GM19452 (cell line): ENCODE results near the gene ARID2.

ENCODE experiments used
- ATAC-seq: cut with Tn5 transposase; IDR thresholded peaks from one replicate; pipeline ENCODE4 v1.9.1; 2021; ENCODE audit not compliant: unreplicated experiment

The ARID2 gene

DNA sequence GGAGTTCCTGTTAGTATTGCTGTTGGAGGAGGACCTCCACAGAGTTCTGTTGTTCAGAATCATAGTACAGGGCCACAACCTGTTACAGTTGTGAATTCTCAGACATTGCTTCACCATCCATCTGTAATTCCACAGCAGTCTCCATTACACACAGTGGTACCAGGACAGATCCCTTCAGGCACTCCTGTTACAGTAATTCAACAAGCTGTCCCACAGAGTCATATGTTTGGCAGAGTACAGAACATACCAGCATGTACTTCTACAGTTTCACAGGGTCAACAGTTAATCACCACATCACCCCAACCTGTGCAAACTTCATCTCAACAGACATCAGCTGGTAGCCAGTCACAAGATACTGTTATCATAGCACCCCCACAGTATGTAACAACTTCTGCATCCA lies 120.8 kb downstream of the ARID2 start:
- ATAC-seq, result no peak

DNA sequence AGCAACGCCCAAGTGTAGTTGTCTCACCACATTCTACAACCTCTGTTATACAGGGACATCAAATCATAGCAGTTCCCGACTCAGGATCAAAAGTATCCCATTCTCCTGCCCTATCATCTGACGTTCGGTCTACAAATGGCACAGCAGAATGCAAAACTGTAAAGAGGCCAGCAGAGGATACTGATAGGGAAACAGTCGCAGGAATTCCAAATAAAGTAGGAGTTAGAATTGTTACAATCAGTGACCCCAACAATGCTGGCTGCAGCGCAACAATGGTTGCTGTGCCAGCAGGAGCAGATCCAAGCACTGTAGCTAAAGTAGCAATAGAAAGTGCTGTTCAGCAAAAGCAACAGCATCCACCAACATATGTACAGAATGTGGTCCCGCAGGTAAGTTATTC lies 123.0 kb downstream of the ARID2 start:
- no peak for ATAC-seq

DNA sequence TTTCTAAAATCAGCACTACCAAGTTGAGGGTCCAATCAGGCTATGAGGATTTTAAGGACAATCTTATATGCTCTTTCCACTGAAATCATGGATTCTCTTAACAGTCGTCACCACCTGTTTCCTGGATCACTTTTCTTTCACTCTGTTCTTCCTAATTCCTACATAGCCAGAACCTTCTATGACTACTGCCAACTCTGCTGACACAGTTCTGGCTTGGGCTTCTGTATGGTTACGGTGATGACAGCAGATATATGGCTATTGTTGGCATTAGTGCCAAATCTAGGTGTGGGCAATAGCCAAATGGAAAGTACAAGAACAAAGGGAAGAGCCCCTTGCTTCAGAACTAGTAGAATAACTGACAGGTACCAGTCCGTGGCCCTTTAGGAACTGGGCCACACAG lies 124.0 kb downstream of the ARID2 start:
- ATAC-seq, result no peak

DNA sequence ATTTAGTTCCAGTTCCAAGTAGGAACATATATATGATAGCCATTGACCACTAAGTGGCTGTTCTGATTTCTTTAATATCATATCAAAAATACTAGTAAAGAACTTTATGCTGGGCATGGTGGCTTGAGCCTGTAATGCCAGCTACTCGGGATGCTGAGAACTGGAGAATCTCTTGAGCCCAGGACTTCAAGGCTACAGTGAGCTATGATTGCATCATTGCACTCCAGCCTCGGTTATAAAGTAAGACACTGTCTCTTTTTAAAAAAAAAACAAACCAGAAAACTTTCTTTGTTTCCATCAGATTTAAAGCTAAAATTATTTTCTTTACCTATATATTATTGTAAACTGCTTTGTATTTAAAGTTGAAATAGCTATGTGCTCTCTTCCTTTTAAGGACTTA lies 133.8 kb downstream of the ARID2 start:
- ATAC-seq, result no peak

DNA sequence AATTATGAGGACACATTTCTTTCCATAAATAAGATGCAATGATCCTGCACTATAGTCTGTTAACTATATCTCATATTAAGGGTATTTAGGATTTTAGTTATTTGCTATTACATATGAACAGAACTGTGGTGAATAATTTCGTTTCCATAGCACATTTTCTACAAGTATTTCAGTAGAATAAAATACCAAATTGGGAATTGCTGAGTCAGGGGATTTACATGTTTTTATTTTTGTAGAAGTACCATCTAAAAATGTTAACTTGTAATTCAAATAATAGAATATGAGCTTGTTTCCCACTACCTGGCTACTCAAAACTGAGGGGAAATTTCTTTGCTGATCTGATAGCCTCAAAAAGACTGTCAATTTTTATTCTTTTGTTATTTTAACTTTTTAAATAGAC lies 136.8 kb downstream of the ARID2 start:
- ATAC-seq, result no peak

DNA sequence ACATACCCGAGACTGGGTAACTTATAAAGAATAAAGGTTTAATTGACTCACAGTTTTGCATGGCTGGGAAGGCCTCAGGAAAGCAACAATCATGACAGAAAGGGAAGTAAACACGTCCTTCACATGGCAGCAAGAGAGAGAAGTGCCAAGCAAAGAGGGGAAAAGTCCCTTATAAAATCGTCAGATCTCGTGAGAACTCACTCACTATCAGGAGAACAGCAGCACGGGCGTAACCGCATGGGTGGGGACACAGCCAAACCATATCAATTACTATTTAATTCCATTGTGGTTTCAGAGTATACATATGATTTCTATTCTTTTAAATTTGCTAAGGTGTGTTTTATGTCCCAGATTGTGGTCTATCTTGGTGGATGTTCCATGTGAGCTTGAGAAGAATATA lies 142.9 kb downstream of the ARID2 start:
- no peak for ATAC-seq

DNA sequence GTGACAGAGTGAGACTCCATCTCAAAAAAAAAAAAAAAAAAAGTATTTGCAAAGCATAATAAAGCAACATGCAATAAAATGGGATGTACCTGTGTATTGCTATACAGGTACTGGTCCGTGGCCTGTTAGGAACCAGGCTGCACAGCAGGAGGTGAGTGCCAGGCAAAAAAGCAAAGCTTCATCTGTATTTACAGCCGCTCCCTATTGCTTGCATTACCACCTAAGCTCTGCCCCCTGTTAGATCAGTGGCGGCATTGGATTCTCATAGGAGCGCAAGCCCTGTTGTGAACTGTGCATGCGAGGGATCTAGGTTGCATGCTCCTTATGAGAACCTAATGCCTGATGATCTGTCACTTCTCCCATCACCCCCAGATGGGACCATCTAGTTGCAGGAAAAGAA lies 147.6 kb downstream of the ARID2 start:
- no peak for ATAC-seq

DNA sequence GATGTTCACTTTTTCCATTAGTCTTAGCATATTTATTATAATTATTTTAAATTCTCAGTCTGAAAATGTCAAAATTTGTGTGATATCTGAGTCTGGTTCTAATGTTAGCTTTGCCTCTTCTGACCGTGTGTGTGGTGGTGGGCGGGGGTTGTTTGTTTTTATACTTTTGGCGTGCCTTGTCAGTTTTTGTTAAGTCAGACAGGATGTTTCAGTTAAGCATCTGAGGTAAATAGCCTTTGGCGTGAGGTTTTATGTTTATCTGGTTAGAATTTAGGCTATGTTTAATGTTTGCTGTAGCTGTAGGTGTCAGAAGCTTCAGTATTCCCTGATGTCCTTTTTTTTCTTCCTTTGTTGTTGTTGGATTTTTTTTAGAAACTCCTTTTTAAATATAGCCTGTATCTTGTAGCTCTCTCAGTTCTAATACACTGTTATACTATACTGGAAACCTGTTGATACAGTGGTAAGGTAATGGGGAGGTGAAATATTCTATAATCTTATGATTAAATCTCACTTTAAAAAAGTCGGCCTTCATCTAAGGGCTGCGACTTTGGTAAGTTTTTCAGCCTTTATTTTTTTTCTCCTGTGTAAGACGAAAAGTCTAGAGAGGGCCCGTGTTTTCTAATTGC lies 149.2 kb downstream of the ARID2 start:
- ATAC-seq, result no peak

DNA sequence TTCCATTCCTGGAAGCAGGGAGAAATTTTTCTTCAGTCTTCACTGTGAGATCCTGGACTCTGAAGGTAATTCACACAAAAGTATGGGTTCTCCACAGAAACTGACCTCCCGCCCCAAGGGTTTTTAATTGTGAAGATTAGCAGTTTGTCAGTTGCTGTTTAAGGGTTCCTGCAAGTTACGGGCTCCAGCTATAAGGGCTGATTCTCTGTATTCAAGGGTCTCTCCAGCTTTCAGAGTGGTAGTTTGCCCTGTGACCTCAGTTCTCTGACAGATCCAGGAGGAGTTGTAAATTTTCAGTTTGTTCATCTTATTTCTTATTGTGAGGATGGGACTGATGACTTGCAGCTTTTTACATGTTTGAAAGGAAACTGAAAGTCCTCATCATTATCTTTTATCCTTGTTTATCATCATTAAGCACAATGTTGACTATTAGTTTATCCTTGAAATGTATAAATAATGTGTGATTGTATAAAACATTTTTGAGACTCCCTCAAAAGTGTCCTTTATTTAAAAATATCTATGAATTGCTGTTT lies 149.9 kb downstream of the ARID2 start:
- no peak for ATAC-seq

DNA sequence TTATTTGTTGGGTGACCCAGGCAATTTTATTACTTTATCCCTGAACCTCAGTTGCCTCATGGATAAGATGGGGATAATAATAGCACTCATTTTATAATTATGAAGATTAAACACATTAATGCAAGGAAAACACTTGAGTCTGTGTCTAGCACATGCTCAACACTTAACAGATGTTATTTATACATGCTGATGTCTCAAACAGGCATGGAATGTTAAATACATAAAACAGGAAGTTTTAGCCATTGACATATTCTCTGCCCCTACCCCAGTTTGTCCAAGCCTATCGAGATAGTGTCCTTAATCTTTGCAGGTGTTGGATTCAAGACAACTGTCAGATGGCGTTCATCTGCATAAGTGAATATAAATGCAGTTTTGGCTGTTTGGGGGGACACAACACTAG lies 151.0 kb downstream of the ARID2 start:
- no peak for ATAC-seq

DNA sequence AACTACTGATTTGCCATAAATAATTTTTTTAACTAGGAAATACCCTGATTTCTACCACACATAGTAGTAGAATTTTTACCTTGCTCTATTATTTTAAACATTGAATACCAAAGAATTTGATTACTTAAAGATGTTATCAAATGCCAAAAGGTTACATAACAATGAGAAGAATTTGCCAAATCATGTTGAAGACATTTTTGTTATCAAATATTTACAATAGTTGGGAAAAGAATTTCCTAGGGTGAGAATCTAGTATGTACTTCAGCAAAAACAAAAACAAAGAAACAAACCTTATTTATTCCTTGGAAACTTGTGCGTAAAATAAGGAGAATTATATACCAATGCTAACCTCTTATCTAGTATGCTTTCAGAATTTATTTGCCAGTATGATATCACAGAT lies 153.7 kb downstream of the ARID2 start:
- ATAC-seq, result no peak

DNA sequence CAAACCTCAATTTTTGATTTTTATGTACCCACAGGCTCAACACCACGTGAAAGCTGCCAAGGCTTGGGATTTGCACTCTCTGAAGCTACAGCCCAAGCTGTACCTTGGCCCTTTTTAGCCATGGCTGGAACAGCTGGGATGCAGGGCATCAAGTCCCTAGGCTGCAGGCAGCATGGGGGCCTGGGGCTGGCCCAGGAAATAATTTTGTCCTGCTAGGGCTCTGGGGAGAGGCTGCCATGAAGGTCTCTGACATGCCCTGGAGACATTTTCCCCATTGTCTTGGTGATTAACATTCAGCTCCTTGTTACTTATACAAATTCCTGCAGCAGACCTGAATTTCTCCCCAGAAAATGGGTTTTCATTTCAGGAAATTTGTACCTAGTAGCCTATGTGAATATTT lies 157.2 kb downstream of the ARID2 start:
- no peak for ATAC-seq

DNA sequence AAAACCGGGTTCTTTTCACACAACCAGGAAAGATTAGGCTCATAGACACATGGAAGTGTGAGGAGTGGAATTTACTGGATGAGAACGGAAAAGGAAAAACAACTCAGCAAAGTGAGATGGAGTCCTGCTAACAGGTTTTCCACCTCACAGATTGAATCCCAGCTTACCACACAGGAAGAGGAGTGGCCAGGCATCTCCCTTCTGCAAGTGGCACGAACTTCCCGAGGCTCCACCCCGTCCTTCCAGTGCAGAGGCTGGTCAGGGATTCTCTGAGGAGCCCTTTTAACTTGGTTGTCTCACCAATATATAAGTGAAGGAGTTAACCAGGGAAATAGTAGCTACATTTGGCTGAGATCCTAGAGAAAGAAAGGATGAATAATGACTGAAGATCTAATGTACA lies 158.0 kb downstream of the ARID2 start:
- no peak for ATAC-seq

DNA sequence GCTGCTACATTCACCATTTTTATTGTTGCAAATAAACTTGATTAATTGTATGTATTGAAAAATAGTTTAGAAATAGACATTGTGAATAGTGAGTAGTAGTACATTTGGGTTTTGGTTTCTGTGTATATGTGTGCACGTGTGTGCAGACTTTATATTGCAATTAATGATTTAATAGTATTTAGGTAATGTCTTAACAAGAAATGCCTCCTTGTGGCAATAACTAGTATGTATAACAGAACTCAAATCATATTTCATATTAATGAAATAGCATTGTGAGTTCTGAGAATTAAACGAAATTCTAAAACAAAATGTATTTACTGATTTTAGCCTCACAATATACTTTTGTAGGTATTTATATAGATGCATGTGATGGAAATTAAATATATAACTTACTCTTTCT lies 160.8 kb downstream of the ARID2 start:
- ATAC-seq, result no peak

DNA sequence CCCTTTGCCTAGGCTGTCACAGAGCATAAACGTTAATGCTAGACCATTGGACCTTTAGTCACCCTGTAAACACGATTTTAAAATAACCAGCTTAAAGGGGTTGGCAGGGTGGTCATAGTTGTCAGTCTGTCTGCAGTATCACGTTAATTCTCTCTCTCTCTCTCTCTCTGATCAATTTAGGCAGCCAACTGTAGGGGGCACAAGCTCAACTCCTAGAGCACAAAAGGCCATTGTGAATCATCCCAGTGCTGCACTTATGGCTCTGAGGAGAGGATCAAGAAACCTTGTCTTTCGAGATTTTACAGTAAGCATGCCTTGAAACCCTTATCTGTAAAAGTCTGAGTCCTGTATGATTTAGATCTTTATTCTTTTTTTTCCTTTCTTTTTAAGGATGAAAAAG lies 163.7 kb downstream of the ARID2 start:
- no peak for ATAC-seq

DNA sequence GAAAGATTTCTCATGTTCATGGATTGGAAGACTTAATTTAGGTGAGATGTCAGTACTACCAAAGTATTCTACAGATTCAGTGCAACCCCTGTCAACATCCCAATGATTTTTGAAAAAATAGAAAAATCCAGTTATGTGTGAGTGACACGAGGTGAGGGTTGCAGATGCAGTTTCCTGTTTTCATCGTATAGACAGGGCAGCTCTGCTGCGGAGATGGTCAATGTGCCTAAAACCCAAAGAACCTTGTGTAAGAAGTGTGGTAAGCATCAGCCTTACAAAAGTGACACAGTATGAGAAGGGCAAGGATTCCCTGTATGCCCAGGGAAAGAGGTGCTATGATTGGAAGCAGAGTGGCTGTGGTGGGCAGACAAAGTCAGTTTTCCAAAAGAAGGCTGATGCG lies 166.5 kb downstream of the ARID2 start:
- ATAC-seq, result no peak

DNA sequence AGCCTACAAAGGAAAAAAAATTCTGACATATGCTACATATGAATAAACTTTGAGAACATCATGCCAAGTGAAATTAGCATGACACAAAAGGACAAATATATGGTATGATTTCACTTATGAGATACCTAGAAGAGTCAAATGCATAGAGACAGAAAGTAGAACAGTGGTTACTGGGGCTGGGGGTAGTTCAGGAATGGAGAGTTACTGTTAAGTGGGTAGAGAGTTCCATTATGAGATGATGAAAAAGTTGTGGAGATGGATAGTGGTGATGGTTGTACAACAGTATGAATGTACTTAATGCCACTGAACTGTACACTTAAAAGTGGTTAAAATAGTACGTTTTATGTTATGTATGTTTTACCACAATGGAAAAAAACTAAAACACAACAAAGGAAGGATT lies 168.6 kb downstream of the ARID2 start:
- no peak for ATAC-seq

DNA sequence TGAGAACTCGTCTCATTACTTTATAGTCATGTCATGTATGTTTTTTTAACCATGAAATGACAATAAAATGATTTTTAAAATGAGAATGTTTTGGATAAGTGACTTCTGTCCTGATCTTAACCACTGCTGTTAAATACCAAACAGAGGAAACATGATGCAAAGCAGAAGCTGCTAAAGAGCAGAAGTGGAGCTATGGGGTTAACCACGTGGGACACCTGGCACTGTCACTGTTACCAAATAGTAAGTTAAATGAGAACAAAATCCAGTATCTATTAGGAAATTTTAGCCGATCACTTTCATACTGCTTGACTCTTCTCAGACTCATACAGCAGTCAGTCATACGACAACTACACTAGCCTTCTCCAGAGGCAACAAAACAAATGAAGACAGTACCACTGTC lies 178.4 kb downstream of the ARID2 start:
- ATAC-seq, result peak; percentile 71

DNA sequence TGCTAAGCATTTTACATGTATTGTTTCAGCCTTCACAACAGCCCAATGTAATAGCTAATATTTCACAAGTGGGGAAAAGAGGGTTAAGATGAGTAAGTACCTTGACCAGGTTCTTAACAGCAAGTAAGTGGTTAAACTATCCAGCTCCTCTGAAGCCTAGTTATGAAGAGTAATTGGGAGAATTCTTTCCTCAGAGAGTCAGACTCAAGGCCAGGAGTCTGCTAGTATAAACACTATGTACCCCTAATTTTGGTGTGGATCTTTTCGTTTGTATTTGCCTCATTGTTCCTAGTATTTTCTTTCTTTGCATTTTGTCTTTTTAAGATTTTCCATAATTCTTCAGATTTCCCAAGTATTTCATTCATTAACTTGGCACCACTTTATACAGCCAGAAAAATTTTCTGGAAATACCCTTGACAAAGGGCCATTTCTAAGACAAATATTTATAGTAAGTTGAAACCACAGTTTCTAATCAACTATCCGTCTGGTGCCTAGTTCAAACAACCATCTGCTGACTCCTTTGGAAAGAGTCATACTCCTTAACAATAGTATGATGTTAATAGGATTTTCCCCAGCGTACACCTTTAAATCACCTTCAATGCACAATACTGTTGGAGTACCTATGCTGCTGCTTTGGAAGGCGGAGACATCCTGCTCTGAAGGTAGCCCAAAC lies 179.7 kb downstream of the ARID2 start:
- no peak for ATAC-seq

DNA sequence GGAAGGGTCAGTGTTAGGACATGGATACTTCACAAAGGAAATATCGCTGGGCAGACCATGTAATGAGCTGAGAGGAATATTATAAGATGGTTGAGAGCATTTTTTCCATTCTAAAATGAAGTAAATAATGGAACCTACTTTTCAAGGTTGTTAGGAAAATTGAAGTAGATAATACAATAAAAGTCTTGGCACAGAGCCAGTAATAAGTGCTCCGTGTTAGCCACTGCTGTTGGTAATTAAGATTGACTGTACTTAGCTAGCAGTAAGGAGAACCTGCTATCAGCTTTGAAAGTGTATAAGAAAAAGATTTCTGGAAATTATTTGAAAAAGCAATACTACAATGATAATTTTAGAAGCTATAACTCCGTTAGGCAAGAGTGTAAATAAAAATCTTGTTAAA lies 183.3 kb downstream of the ARID2 start:
- no peak for ATAC-seq

DNA sequence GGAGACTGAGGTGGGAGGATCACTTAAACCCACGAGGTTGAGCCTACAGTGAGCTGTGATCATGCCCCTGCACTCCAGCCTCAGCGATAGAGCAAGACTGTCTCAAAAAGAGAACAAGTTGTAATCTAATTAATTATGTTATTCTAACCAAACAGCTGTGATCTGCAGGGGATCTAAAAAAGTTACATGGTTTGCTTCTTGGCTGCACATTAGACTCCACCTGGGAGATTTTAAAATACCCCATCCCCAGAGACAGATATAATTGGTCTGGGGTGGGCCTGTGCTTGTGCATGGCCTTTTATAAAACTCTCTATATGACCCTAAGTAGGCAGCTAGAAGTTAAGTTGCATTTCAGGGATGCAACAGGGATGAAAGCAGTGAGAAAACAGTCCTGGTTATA lies 184.1 kb downstream of the ARID2 start:
- no peak for ATAC-seq

DNA sequence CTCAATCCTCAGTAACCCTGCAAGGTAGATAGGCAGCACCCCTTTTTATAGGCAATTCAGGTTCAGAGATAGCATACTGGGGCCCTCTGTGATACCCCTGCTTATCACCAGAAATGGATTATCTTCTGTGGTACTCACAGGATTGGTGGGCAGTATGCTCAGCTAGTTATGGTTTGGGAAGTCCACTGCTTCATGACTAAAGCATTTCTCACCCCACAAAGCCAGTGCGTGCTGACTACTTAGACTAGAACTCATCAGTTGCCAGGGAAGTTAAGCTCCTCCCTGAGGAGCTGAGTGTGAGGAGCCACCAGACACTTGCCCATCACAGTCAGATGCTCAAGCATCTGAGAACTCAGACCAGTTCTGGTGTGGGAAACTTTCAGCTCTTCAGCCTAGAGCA lies 184.6 kb downstream of the ARID2 start:
- ATAC-seq, result no peak

DNA sequence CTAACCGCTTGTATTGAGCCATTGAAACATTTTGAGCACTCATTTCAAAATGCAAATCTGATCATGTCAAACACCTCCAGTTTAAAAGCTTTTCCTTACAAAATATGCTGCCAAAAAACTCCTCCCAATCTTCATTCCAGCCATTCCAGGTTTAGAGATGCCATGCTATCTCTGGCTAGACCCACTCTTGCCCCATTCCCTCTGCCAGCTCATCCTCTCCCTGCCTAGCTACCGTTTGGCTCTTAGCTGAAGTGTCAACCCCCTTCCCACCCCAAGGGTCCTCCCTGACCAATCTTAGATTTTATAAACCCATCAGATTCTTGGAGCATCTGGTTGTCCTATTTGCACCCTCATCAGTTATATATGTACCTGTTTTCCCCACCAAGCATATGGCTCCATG lies 185.9 kb downstream of the ARID2 start:
- ATAC-seq, result no peak
